Measurements from ENCODE around the gene CLDN20. TPM values are rescaled to one million over a fixed set of nuclear protein-coding genes. Genes with fewer than 3 reads are reported as not detected.

Gene CLDN20
- total RNA-seq, 1 experiment from 2014 or later, result not detected

- intact Hi-C loops (cut with micrococcal nuclease; ENCODE audit: unreplicated experiment), result loop anchor here (10.0 kb wide), 1 partner anchor 129 kb away; no protein-coding TSS in a partner anchor
- ChIA-PET CTCF (no interaction called here), POLR2A (interaction anchor here (0.6 kb wide), 1 partner anchor 13 kb away, joined by 3 read pairs; no protein-coding TSS in a partner anchor)
- H3K4me3 ChIP-seq (ENCODE audit: low read depth in 2 of 2, low read length in 2 of 2), result peak overlapping the region; percentile 80 to 97
- TF ChIP-seq CTCF (IDR thresholded peaks at IDR 0.05) (no peak), TCF7L2 (IDR thresholded peaks at IDR 0.05; ENCODE audit: low read depth, low read length) (no peak), SIN3A (IDR thresholded peaks at IDR 0.05; ENCODE audit: borderline replicate concordance, insufficient read depth, low read depth, low read length) (no peak), REST (IDR thresholded peaks at IDR 0.05; ENCODE audit: insufficient read depth in 1 of 2, low read depth in 2 of 2, low read length in 1 of 2) (no peak), POLR2AphosphoS5 (IDR thresholded peaks at IDR 0.05; ENCODE audit: low read depth, low read length) (no peak)
- H3K4me1 ChIP-seq (ENCODE audit: control insufficient read depth, insufficient read depth, low read length), result peaks cover 20% of the 10 kb centered on the region
- DNase-seq (ENCODE audit: low read depth, low spot score), result no peak
- in situ Hi-C loops (cut with HindIII; ENCODE audit: low pct_unique_long_range_greater_than_20kb, low sequenced_read_pairs), result no loop called here
- no TSS peak for BruUV-seq (replicated peaks)
- no peaks in the 10 kb centered on the region for H3K27me3 ChIP-seq (ENCODE audit: control insufficient read depth, insufficient read depth, low read length)
- H3K9me3 ChIP-seq (ENCODE audit: control insufficient read depth, insufficient read depth, low read depth, low read length), result no peaks in the 10 kb centered on the region
- H3K27ac ChIP-seq (ENCODE audit: low read length), result peak overlapping the region; percentile 96
- peak; percentile 35 for ATAC-seq
- H3K36me3 ChIP-seq (ENCODE audit: control insufficient read depth, insufficient read depth, low read length), result peaks cover 14% of the 10 kb centered on the region
These were observed 49.8 kb downstream of the CLDN20 start for GRCh38 chr6:155313602-155314091.

GRCh38 chr6:155314092-155314772 is 50.4 kb downstream of the CLDN20 start, which contains the start of gene TFB1M:
TFB1M (minus strand) TSS chr6:155314484; CDS start chr6:155314428, 56 bp downstream.
- POLR2A ChIA-PET, result interaction anchor here (0.6 kb wide), 2 partner anchors 14 to 101 kb away, joined by 3 to 7 read pairs; no protein-coding TSS in a partner anchor
- DNase-seq (ENCODE audit: low read depth, low spot score), result peak; percentile 96
- CTCF ChIA-PET, result interaction anchor here (0.9 kb wide), 1 partner anchor 137 kb away, joined by 3 read pairs; no protein-coding TSS in a partner anchor
- peaks cover 9% of the 10 kb centered on the region for H3K36me3 ChIP-seq (ENCODE audit: control insufficient read depth, insufficient read depth, low read length)
- H3K27me3 ChIP-seq (ENCODE audit: control insufficient read depth, insufficient read depth, low read length), result no peaks in the 10 kb centered on the region
- TSS peak; percentile 86 for BruUV-seq (replicated peaks)
- intact Hi-C loops (cut with micrococcal nuclease; ENCODE audit: unreplicated experiment), result loop anchor here (10.0 kb wide), 1 partner anchor 129 kb away; no protein-coding TSS in a partner anchor
- H3K27ac ChIP-seq (ENCODE audit: low read length), result peak within 1 kb of the TSS; percentile 98
- H3K4me1 ChIP-seq (ENCODE audit: control insufficient read depth, insufficient read depth, low read length), result peaks cover 17% of the 10 kb centered on the region
- H3K9me3 ChIP-seq (ENCODE audit: control insufficient read depth, insufficient read depth, low read depth, low read length), result no peaks in the 10 kb centered on the region
- H3K4me3 ChIP-seq (ENCODE audit: low read depth in 2 of 2, low read length in 2 of 2), result peak within 1 kb of the TSS; percentile 80 to 97
- in situ Hi-C loops (cut with HindIII; ENCODE audit: low pct_unique_long_range_greater_than_20kb, low sequenced_read_pairs), result no loop called here
- ATAC-seq, result peak; percentile 99
- TF ChIP-seq CTCF (IDR thresholded peaks at IDR 0.05), result no peak
- TF ChIP-seq SIN3A (IDR thresholded peaks at IDR 0.05; ENCODE audit: borderline replicate concordance, insufficient read depth, low read depth, low read length), result no peak
- no peak for TF ChIP-seq TCF7L2 (IDR thresholded peaks at IDR 0.05; ENCODE audit: low read depth, low read length)
- TF ChIP-seq POLR2AphosphoS5 (IDR thresholded peaks at IDR 0.05; ENCODE audit: low read depth, low read length), result no peak; the same call in 1 of the 2 replicates
- TF ChIP-seq REST (IDR thresholded peaks at IDR 0.05; ENCODE audit: insufficient read depth in 1 of 2, low read depth in 2 of 2, low read length in 1 of 2), result no peak

Data from Panc1 (cell line).